ENCODE data around the gene BCL2.

Gene BCL2

GRCh38 chr18:63102941-63103744, 216.4 kb downstream of the BCL2 start:
- DNase-seq, result no peak

DNA sequence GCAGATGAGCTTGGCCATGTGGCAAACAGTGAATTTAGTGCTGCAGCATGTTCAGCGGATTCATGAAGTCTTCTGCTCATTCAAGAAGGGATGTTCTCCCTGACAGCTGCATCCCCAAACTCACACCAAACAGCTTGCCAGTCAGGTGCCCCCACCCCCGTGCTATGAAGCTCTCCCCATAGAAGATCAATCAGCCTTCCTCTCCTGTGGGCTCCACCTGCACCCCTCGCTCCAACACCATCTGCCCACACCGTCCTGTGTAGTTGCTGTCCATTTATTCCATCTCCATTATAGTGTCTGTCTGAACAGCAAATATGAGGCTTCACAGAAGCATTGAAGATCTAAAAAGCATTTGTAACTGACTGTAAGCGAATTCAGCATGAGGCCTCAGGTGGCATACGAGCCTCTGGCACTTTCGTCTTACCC, 218.9 kb downstream of the BCL2 start:
- DNase-seq, result no peak

GRCh38 chr18:63099848-63100629, 219.5 kb downstream of the BCL2 start:
- DNase-seq, result no peak

DNA sequence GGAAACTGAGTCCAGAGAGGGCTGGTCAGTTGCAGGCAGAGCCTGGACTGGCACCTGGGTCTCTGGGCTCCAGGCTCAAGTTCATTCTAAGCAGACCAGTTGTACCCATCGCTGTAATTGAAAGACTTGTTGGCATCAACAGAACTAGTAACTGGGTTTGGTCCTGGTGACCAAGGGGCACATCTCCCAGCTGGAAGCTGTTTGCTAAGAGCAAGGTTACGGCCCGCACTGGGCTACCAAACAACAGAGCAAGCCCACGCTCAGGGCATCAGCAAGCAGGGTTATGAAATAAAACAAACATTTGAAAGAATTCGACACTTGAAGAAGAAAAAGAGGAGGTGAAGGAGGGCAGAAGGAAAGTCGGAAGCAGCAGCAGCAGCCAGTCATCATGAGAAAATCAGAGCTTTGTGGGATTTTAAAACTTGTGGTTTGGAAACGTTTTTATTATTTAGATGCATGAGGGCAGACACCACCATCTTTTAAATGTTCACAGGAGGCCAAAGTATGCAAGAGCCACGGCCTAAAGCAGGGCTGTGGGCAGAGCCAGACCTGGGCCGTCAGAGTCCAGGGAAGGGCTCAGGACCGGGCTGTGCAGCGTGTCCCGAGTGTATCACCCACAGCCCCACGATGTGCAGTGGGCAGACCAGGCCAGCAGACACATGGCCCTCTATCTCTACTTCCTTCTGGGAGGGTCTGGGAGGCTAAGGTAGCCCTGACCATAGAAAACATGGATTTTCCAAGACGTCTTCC, 220.3 kb downstream of the BCL2 start:
- no peak for DNase-seq

GRCh38 chr18:63098018-63098981, 221.3 kb downstream of the BCL2 start:
- no peak for DNase-seq

GRCh38 chr18:63097178-63097577, 222.4 kb downstream of the BCL2 start:
- DNase-seq, result no peak

DNA sequence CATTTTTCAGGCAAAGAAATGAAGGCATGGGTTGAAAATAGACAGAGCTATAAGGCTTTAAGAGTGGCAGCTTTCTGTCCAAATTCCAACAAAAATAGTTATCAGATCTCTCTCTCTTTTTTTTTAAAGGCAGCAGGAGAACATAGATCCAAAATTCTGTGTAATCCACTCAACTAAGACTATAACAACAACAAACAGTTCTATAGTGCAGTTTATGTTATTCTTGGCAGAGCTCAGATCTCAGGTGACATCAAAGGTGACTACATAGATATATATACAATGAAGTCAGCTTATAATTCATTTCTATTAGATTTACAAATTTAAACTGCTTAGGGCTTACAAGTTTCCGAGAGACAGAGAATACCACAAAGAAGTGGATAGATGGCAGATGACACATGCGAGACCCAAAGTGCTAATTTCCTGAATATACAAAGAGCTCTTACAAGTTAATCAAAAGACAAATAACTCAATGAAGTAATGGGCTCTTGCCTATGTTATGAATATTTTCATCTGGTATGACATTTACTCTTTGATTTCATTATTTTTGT, 223.2 kb downstream of the BCL2 start:
- DNase-seq, result no peak

GRCh38 chr18:63095768-63096167, 223.8 kb downstream of the BCL2 start:
- no peak for DNase-seq

GRCh38 chr18:63091671-63092364, 227.8 kb downstream of the BCL2 start:
- DNase-seq, result no peak

DNA sequence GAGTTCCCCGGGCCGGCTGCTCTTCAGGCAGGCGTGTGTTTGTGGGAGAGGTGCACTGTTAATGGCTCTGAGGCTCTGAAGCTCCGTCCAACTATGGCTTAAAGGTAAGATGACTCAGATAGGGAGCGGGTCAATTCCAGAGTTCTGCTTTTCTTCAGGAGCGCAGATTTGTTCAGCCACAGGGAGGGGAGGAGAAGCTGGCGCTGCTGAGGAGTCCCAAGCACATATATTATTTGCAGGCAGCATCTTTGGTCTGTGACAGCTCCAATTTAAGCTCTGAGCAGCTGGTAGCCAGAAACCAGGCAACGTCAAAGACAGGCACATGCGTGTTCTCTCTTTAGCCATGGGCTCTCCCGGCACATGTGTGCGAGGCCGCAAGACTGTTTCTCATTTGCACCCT, 229.2 kb downstream of the BCL2 start:
- DNase-seq, result no peak

GRCh38 chr18:63089041-63089440, 230.5 kb downstream of the BCL2 start:
- DNase-seq, result no peak

- no peak for DNase-seq
Measured at GRCh38 chr18:63088262-63088661, 231.3 kb downstream of the BCL2 start.

GRCh38 chr18:63087421-63088230, 231.9 kb downstream of the BCL2 start:
- DNase-seq, result no peak

GRCh38 chr18:63085611-63086010, 234.0 kb downstream of the BCL2 start:
- no peak for DNase-seq

DNA sequence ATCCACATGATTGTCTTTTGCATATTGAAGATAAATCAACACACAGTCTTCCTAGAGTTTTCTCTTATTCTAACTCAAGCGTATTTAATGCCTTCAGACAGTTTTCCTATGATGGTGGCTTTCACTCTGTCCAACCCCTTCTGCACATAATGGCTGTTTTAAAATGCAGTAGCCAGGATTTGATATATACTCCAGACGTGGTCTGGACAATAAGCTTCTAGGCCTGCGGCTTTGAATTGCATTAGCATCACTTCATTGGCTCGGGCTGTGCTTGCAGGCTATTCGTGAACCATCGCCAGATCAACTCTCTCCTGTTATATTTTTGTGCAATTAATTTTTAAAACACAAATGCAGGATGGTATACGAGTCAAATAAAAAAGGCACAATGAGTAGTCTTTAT, 235.3 kb downstream of the BCL2 start:
- no peak for DNase-seq

GRCh38 chr18:63083555-63083954, 236.0 kb downstream of the BCL2 start:
- DNase-seq, result no peak

DNA sequence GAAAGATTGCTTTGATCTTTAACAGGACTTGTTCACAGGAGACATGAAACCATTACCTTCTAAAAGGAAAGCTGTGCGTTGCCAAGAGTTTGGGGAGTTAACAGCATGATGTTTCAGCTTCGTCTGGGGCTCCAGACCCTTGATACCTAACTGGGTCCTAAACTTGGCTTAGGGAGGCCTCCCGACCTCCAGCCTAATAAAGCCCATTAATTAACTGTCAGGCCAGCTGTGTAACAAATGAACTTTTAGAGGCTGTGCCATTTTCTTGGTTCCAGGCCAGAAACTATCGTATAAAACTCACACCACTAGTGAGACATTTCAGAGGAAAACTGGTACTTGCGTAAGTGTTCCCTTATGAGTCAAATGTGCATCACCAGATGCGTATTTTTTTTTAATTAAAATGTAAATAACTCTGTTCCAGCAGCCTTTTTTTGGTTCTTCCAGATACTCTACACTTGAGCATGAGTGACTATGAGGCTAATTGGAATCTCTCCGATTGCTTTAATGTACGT, 236.5 kb downstream of the BCL2 start:
- DNase-seq, result no peak

GRCh38 chr18:63082366-63083019, 237.1 kb downstream of the BCL2 start:
- no peak for DNase-seq

DNA sequence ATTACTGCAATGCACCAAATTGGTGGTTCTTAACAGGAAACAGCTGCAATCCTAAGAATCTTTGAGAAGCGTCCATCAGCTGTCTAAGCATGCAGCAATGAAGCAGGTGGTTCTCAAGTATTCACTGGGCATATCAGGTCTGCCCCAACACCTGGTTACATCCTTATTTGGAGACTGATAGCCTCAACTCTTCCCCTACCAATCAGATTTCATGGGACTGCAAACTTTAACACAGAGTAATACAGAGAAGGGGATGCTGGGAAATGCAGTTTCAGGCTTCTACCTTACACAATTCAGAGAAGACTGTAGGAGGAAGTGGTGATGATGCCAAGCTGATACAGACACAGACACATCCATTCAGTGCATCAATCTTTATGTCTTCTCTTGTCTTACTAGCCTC, 240.5 kb downstream of the BCL2 start:
- no peak for DNase-seq

- no peak for DNase-seq
Measured at GRCh38 chr18:63078471-63078870, 241.1 kb downstream of the BCL2 start.

All from NCI-H345 (cell line).